ENCODE results near the gene TIMM29. TPM values are rescaled to one million over a fixed set of nuclear protein-coding genes. Genes with fewer than 3 reads are reported as not detected.
A peak's percentile ranks its signal among the peaks of the same experiment; 100 is the strongest.

The TIMM29 gene
- total and polyA plus RNA-seq, 2 of the 13 experiments (the other 11 are each of a cell fraction or from before 2014, with no cell fraction given) = 7.1 to 33.8 TPM

DNA sequence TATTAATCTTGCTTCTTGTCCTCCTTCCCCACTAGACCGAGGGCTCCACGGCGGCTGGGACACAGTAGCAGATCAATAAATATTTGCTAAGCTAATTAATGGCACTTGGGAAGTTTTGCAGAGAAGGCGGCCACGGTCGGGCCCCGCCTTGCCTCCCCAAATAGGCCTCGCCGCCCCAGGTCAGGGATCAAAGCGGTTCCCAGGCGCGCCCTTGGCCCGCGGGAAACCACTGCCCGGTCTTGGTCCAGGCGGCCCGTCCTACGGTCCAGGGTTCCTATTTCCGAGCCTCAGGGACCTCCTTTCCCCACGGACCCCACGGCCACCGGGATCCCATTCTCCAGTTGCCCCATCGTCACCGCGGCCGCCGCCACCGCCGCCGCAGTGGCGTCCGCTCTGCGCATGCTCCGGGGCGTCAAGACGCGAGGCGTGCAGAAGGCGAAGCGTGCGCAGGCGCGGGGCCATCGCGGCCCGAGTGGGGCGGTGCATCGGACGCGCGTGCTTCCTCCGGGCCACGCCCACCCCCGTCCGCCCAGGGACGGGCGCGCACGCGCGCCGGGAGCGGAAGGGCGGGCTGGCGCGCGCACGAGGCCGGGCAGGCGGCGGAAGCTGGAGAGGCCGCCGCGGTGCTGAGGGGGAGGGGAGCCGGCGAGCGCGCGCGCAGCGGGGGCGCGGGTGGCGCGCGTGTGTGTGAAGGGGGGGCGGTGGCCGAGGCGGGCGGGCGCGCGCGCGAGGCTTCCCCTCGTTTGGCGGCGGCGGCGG lies 31.9 kb downstream of the TIMM29 start, which contains the start of gene SMARCA4 (continued):
- TF ChIP-seq, protein P1, sequence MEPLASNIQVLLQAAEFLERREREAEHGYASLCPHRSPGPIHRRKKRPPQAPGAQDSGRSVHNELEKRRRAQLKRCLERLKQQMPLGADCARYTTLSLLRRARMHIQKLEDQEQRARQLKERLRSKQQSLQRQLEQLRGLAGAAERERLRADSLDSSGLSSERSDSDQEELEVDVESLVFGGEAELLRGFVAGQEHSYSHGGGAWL (CRISPR knock-in tag; IDR thresholded peaks at IDR 0.05) = peak; percentile 84
- TF ChIP-seq, protein P2, sequence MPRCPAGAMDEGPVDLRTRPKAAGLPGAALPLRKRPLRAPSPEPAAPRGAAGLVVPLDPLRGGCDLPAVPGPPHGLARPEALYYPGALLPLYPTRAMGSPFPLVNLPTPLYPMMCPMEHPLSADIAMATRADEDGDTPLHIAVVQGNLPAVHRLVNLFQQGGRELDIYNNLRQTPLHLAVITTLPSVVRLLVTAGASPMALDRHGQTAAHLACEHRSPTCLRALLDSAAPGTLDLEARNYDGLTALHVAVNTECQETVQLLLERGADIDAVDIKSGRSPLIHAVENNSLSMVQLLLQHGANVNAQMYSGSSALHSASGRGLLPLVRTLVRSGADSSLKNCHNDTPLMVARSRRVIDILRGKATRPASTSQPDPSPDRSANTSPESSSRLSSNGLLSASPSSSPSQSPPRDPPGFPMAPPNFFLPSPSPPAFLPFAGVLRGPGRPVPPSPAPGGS (CRISPR knock-in tag; IDR thresholded peaks at IDR 0.05) = peak; percentile 92; the same call in 1 of the 2 replicates
- peak; percentile 75; the same call in 1 of the 2 replicates for TF ChIP-seq ZFP90 (CRISPR knock-in tag; IDR thresholded peaks at IDR 0.05; ENCODE audit: borderline replicate concordance)
- TF ChIP-seq, protein P3, sequence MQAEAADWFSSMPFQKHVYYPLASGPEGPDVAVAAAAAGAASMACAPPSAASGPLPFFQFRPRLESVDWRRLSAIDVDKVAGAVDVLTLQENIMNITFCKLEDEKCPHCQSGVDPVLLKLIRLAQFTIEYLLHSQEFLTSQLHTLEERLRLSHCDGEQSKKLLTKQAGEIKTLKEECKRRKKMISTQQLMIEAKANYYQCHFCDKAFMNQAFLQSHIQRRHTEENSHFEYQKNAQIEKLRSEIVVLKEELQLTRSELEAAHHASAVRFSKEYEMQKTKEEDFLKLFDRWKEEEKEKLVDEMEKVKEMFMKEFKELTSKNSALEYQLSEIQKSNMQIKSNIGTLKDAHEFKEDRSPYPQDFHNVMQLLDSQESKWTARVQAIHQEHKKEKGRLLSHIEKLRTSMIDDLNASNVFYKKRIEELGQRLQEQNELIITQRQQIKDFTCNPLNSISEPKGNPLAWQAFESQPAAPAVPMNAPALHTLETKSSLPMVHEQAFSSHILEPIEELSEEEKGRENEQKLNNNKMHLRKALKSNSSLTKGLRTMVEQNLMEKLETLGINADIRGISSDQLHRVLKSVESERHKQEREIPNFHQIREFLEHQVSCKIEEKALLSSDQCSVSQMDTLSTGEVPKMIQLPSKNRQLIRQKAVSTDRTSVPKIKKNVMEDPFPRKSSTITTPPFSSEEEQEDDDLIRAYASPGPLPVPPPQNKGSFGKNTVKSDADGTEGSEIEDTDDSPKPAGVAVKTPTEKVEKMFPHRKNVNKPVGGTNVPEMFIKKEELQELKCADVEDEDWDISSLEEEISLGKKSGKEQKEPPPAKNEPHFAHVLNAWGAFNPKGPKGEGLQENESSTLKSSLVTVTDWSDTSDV (CRISPR knock-in tag; IDR thresholded peaks at IDR 0.05) = peak; percentile 65; the same call in 1 of the 2 replicates
- TF ChIP-seq ZNF747 (CRISPR knock-in tag; IDR thresholded peaks at IDR 0.05; ENCODE audit: borderline replicate concordance) = peak; percentile 91
- TF ChIP-seq, protein P4, sequence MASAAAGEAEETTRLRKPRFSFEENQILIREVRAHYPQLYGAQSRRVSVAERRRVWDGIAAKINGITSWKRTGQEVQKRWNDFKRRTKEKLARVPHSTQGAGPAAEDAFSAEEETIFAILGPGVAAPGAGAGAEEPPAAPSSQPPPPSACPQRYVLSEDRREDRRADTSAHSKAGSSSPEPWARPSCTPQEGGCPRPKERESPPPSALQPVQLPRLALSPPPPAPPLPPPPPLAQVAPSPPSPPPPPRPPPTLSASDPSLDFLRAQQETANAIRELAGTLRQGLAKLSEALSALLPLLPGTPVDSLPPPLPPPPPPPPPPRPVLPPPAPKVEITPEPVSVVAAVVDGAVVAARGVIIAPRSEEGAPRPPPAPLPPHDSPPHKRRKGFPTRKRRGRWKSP (CRISPR knock-in tag; IDR thresholded peaks at IDR 0.05) = peak; percentile 27; the same call in 1 of the 2 replicates
- no peak for TF ChIP-seq ZFYVE20 (CRISPR knock-in tag; IDR thresholded peaks at IDR 0.05; ENCODE audit: borderline replicate concordance, low read depth)
- TF ChIP-seq, protein P5, sequence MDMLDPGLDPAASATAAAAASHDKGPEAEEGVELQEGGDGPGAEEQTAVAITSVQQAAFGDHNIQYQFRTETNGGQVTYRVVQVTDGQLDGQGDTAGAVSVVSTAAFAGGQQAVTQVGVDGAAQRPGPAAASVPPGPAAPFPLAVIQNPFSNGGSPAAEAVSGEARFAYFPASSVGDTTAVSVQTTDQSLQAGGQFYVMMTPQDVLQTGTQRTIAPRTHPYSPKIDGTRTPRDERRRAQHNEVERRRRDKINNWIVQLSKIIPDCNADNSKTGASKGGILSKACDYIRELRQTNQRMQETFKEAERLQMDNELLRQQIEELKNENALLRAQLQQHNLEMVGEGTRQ (IDR thresholded peaks at IDR 0.05; ENCODE audit: low read depth, low read length) = no peak
- TF ChIP-seq, protein P5 (CRISPR knock-in tag; IDR thresholded peaks at IDR 0.05; ENCODE audit: borderline replicate concordance) = no peak
- peak; percentile 20; the same call in 1 of the 2 replicates for TF ChIP-seq BCL6 (CRISPR knock-in tag; IDR thresholded peaks at IDR 0.05)
- TF ChIP-seq NKX3-1 (CRISPR knock-in tag; IDR thresholded peaks at IDR 0.05) = no peak
- TF ChIP-seq, protein P6, sequence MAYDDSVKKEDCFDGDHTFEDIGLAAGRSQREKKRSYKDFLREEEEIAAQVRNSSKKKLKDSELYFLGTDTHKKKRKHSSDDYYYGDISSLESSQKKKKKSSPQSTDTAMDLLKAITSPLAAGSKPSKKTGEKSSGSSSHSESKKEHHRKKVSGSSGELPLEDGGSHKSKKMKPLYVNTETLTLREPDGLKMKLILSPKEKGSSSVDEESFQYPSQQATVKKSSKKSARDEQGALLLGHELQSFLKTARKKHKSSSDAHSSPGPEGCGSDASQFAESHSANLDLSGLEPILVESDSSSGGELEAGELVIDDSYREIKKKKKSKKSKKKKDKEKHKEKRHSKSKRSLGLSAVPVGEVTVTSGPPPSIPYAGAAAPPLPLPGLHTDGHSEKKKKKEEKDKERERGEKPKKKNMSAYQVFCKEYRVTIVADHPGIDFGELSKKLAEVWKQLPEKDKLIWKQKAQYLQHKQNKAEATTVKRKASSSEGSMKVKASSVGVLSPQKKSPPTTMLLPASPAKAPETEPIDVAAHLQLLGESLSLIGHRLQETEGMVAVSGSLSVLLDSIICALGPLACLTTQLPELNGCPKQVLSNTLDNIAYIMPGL (CRISPR knock-in tag; IDR thresholded peaks at IDR 0.05; ENCODE audit: borderline replicate concordance in 1 of 2, low read depth in 1 of 2) = peak; percentile 81 to 83
- no peak; the same call in 1 of the 2 replicates for TF ChIP-seq RAD21 (CRISPR knock-in tag; IDR thresholded peaks at IDR 0.05)
- TF ChIP-seq, protein P7, sequence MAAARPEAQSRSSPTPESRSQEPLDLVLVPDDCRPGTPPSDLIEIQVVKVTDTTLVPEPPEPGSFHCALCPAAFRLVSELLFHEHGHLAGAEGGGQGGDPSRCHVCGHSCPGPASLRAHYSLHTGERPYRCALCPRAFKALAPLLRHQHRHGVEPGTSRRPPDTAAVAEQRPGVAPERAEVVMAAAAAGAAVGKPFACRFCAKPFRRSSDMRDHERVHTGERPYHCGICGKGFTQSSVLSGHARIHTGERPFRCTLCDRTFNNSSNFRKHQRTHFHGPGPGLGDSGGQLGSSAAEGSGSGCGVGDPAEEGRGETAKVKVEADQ (CRISPR knock-in tag; IDR thresholded peaks at IDR 0.05; ENCODE audit: borderline replicate concordance) = peak; percentile 52; the same call in 1 of the 2 replicates
- no peak for TF ChIP-seq ZNF282 (IDR thresholded peaks at IDR 0.05; ENCODE audit: partially characterized antibody)

Data from HepG2 (cell line).